ENCODE data around the gene TTC33. TPM values are rescaled to one million over a fixed set of nuclear protein-coding genes. Genes with fewer than 3 reads are reported as not detected.

Gene TTC33
- total and polyA plus RNA-seq, 2 donors (not counting 1 experiment from before 2014, with no cell fraction given): 2.1 to 15.8 TPM

GRCh38 chr5:40485021-40485998, 270.5 kb downstream of the TTC33 start:
- CTCF ChIA-PET: interaction anchor here (1.1 kb wide), 1 partner anchor 197 kb away, joined by 3 read pairs; no protein-coding TSS in a partner anchor
- no peak overlapping the region for H2AFZ ChIP-seq (ENCODE audit: insufficient read depth, low read depth, low read length, poor library complexity, severe bottlenecking)
- peak overlapping the region; percentile 55 for H3K9ac ChIP-seq (ENCODE audit: low read length)
- POLR2A ChIA-PET: interaction anchor here (0.6 kb wide), 1 partner anchor 79 kb away, joined by 9 read pairs; no protein-coding TSS in a partner anchor
- DNase-seq (peak; percentile 71), ATAC-seq (ENCODE audit: low read depth) (peak; percentile 56)
- H3K36me3 ChIP-seq (replicated peaks in 1 of 2; ENCODE audit: control extremely low read depth in 1 of 2, control insufficient read depth in 1 of 2, extremely low read depth in 1 of 2, insufficient read depth in 2 of 2, low read length in 1 of 2): no peaks in the 10 kb centered on the region
- H3K9me3 ChIP-seq (ENCODE audit: control extremely low read depth in 1 of 3, control insufficient read depth in 2 of 3, insufficient read depth in 1 of 3, low read length in 2 of 3): no peaks in the 10 kb centered on the region
- H3K4me1 Mint-ChIP-seq: peaks cover 55% of the 10 kb centered on the region
- H3K27me3 Mint-ChIP-seq: no peaks in the 10 kb centered on the region
- H3K4me3 Mint-ChIP-seq: peak overlapping the region; percentile 54
- H3K4me1 ChIP-seq (ENCODE audit: control insufficient read depth in 2 of 2, insufficient read depth in 2 of 2, low read length in 2 of 2): peaks cover 37 to 48% of the 10 kb centered on the region in 2 donors
- H3K4me2 ChIP-seq (replicated peaks; ENCODE audit: low read depth, low read length, poor library complexity, severe bottlenecking): peak overlapping the region; percentile 69
- intact Hi-C loops (cut with micrococcal nuclease): loop anchor here (2.0 to 5.0 kb wide), 5 partner anchors 43 to 193 kb away; partner anchors contain the start of gene PTGER4
- peak overlapping the region in 4 of 5 experiments; percentile 7 to 48 (median 32) for H3K4me3 ChIP-seq (ENCODE audit: control extremely low read depth in 1 of 5, extremely low read depth in 1 of 5, insufficient read depth in 1 of 5, low read depth in 2 of 5, low read length in 4 of 5)
- H3K79me2 ChIP-seq (ENCODE audit: control insufficient read depth, insufficient read depth, low read length): no peaks in the 10 kb centered on the region
- H3K27ac Mint-ChIP-seq: peak overlapping the region; percentile 72
- H3K27me3 ChIP-seq (replicated peaks in 1 of 4; ENCODE audit: control extremely low read depth in 1 of 4, control insufficient read depth in 3 of 4, insufficient read depth in 4 of 4, low read length in 3 of 4): no peaks in the 10 kb centered on the region
- 60% methylated on average over 1 of the region's 10 CpGs for WGBS (ENCODE audit: insufficient coverage)
- TF ChIP-seq CTCF (IDR thresholded peaks at IDR 0.05) (no peak), EZH2 (IDR thresholded peaks at IDR 0.05; ENCODE audit: borderline replicate concordance, insufficient read depth, low read depth, low read length, poor library complexity, severe bottlenecking) (no peak)
- no peaks in the 10 kb centered on the region for H4K20me1 ChIP-seq (ENCODE audit: control insufficient read depth, insufficient read depth, low read length, poor library complexity, severe bottlenecking)
- H3K9me3 Mint-ChIP-seq (ENCODE audit: insufficient read depth): no peaks in the 10 kb centered on the region
- H3K27ac ChIP-seq (ENCODE audit: low read length in 2 of 2): peak overlapping the region; percentile 31 to 75
